Activated T-cell treated with anti-CD3 and anti-CD28 coated beads, Interleukin-2, amount 50 U/mL, for 4 hours (primary cell): ENCODE data around the gene PRKD1. TPM values are rescaled to one million over a fixed set of nuclear protein-coding genes. Genes with fewer than 3 reads are reported as not detected.
"Not testable (repeated sequence)": the region's sequence is repeated elsewhere in the genome, so short reads cannot be mapped to it uniquely, and the experiment has no call there.

Experiments used
- ATAC-seq, 2 donors: fragments of 200-7000 bp; cut with Tn5 transposase; one replicate each; pipeline ENCODE4 v1.10.0; 2021
- DNase-seq: peaks from one replicate; pipeline ENCODE4 v3.0.0-alpha.2; 2020
- H3K27me3 Mint-ChIP-seq: one replicate; pipeline ENCODE4 v1.8.0; 2021; ENCODE audit warnings: low read depth, mixed read lengths
- H3K36me3 Mint-ChIP-seq: one replicate; pipeline ENCODE4 v1.8.0; 2022; ENCODE audit warnings: mixed read lengths; ENCODE audit not compliant: insufficient read depth
- H3K4me1 Mint-ChIP-seq: one replicate; pipeline ENCODE4 v1.8.0; 2021; ENCODE audit warnings: low read depth, mixed read lengths
- H3K4me3 Mint-ChIP-seq: one replicate; pipeline ENCODE4 v1.8.0; 2021; ENCODE audit warnings: mild to moderate bottlenecking, moderate library complexity, mixed read lengths
- H3K9me3 Mint-ChIP-seq: one replicate; pipeline ENCODE4 v1.8.0; 2021; ENCODE audit warnings: mixed read lengths
- total RNA-seq, 3 donors: library from RNA; stranded (reverse); gene quantifications; one replicate each; pipeline ENCODE4 v1.2.1, GENCODE V29; 2021

Gene PRKD1
- total RNA-seq, 3 donors from 2014 or later, result 0.11 TPM; not detected in 2

GRCh38 chr14:29782041-29782440, 145.6 kb downstream of the PRKD1 start:
- Mint-ChIP-seq H3K4me3 (no peak overlapping the region), H3K4me1 (no peaks in the 10 kb centered on the region), H3K27me3 (no peaks in the 10 kb centered on the region), H3K9me3 (peaks cover 35% of the 10 kb centered on the region), H3K36me3 (no peaks in the 10 kb centered on the region)
- DNase-seq, result no peak
- no peak for ATAC-seq

GRCh38 chr14:29777142-29777541, 150.5 kb downstream of the PRKD1 start:
- not testable (repeated sequence) for H3K27me3 Mint-ChIP-seq, H3K4me3 Mint-ChIP-seq

GRCh38 chr14:29773990-29774389, 153.7 kb downstream of the PRKD1 start:
- no peaks in the 10 kb centered on the region for H3K36me3 Mint-ChIP-seq
- H3K27me3 Mint-ChIP-seq, result no peaks in the 10 kb centered on the region
- ATAC-seq (no peak), DNase-seq (no peak)
- H3K4me3 Mint-ChIP-seq, result no peak overlapping the region
- peaks cover 28% of the 10 kb centered on the region for H3K9me3 Mint-ChIP-seq
- no peaks in the 10 kb centered on the region for H3K4me1 Mint-ChIP-seq

More at GRCh38 chr14:29777142-29777541, 150.5 kb downstream of the PRKD1 start:
- not testable (repeated sequence) for H3K36me3 Mint-ChIP-seq, H3K4me1 Mint-ChIP-seq, ATAC-seq, DNase-seq
- H3K9me3 Mint-ChIP-seq, result peaks cover 25% of the 10 kb centered on the region

GRCh38 chr14:29763342-29763858, 164.2 kb downstream of the PRKD1 start:
- Mint-ChIP-seq H3K4me1 (no peaks in the 10 kb centered on the region), H3K27me3 (no peaks in the 10 kb centered on the region), H3K36me3 (no peaks in the 10 kb centered on the region), H3K4me3 (no peak overlapping the region), H3K9me3 (peaks cover 4% of the 10 kb centered on the region)
- DNase-seq (no peak), ATAC-seq (no peak)

- DNase-seq, result no peak
- Mint-ChIP-seq H3K36me3 (no peaks in the 10 kb centered on the region), H3K27me3 (no peaks in the 10 kb centered on the region), H3K4me1 (no peaks in the 10 kb centered on the region), H3K4me3 (no peak overlapping the region), H3K9me3 (no peaks in the 10 kb centered on the region)
- no peak for ATAC-seq
These were observed 167.9 kb downstream of the PRKD1 start for GRCh38 chr14:29759521-29760340.

- H3K36me3 Mint-ChIP-seq, result no peaks in the 10 kb centered on the region
These were observed 169.9 kb downstream of the PRKD1 start for GRCh38 chr14:29757711-29758233.

GRCh38 chr14:29757188-29757680, 170.4 kb downstream of the PRKD1 start:
- no peak overlapping the region for H3K4me3 Mint-ChIP-seq
- no peaks in the 10 kb centered on the region for H3K36me3 Mint-ChIP-seq
- ATAC-seq, result no peak
- H3K27me3 Mint-ChIP-seq, result no peaks in the 10 kb centered on the region
- no peak for DNase-seq
- H3K4me1 Mint-ChIP-seq, result no peaks in the 10 kb centered on the region
- peaks cover 4% of the 10 kb centered on the region for H3K9me3 Mint-ChIP-seq

More at GRCh38 chr14:29757711-29758233, 169.9 kb downstream of the PRKD1 start:
- Mint-ChIP-seq H3K9me3 (peaks cover 4% of the 10 kb centered on the region), H3K4me3 (no peak overlapping the region), H3K27me3 (no peaks in the 10 kb centered on the region), H3K4me1 (no peaks in the 10 kb centered on the region)
- ATAC-seq, result no peak
- no peak for DNase-seq

- DNase-seq (no peak), ATAC-seq (no peak)
- no peak overlapping the region for H3K4me3 Mint-ChIP-seq
- H3K27me3 Mint-ChIP-seq, result no peaks in the 10 kb centered on the region
- no peaks in the 10 kb centered on the region for H3K4me1 Mint-ChIP-seq
- H3K36me3 Mint-ChIP-seq, result no peaks in the 10 kb centered on the region
- H3K9me3 Mint-ChIP-seq, result peaks cover 6% of the 10 kb centered on the region
These were observed 171.6 kb downstream of the PRKD1 start for GRCh38 chr14:29756019-29756385.

- H3K9me3 Mint-ChIP-seq, result peaks cover 10% of the 10 kb centered on the region
- H3K36me3 Mint-ChIP-seq, result no peaks in the 10 kb centered on the region
- no peaks in the 10 kb centered on the region for H3K4me1 Mint-ChIP-seq
These were observed 172.2 kb downstream of the PRKD1 start for GRCh38 chr14:29755311-29756018.

GRCh38 chr14:29754134-29754533, 173.5 kb downstream of the PRKD1 start:
- H3K4me1 Mint-ChIP-seq, result no peaks in the 10 kb centered on the region
- DNase-seq, result no peak
- no peaks in the 10 kb centered on the region for H3K27me3 Mint-ChIP-seq

More at GRCh38 chr14:29755311-29756018, 172.2 kb downstream of the PRKD1 start:
- no peak for DNase-seq
- Mint-ChIP-seq H3K4me3 (no peak overlapping the region), H3K27me3 (no peaks in the 10 kb centered on the region)
- no peak for ATAC-seq

GRCh38 chr14:29752221-29752923, 175.3 kb downstream of the PRKD1 start:
- no peaks in the 10 kb centered on the region for H3K36me3 Mint-ChIP-seq
- H3K27me3 Mint-ChIP-seq, result no peaks in the 10 kb centered on the region
- no peaks in the 10 kb centered on the region for H3K4me1 Mint-ChIP-seq
- H3K4me3 Mint-ChIP-seq, result no peak overlapping the region
- H3K9me3 Mint-ChIP-seq, result peaks cover 12% of the 10 kb centered on the region
- no peak for DNase-seq
- no peak for ATAC-seq

More at GRCh38 chr14:29754134-29754533, 173.5 kb downstream of the PRKD1 start:
- Mint-ChIP-seq H3K36me3 (no peaks in the 10 kb centered on the region), H3K4me3 (no peak overlapping the region), H3K9me3 (peaks cover 12% of the 10 kb centered on the region)
- ATAC-seq, result no peak

GRCh38 chr14:29749829-29750228, 177.8 kb downstream of the PRKD1 start:
- H3K27me3 Mint-ChIP-seq, result no peaks in the 10 kb centered on the region
- ATAC-seq (no peak), DNase-seq (no peak)
- no peaks in the 10 kb centered on the region for H3K36me3 Mint-ChIP-seq
- no peaks in the 10 kb centered on the region for H3K4me1 Mint-ChIP-seq
- H3K4me3 Mint-ChIP-seq, result no peak overlapping the region
- H3K9me3 Mint-ChIP-seq, result peaks cover 12% of the 10 kb centered on the region

GRCh38 chr14:29749327-29749726, 178.3 kb downstream of the PRKD1 start:
- Mint-ChIP-seq H3K4me1 (no peaks in the 10 kb centered on the region), H3K4me3 (no peak overlapping the region), H3K9me3 (peaks cover 12% of the 10 kb centered on the region), H3K36me3 (no peaks in the 10 kb centered on the region), H3K27me3 (no peaks in the 10 kb centered on the region)
- DNase-seq (no peak), ATAC-seq (no peak)

- H3K27me3 Mint-ChIP-seq, result no peaks in the 10 kb centered on the region
- DNase-seq (no peak), ATAC-seq (no peak)
- H3K9me3 Mint-ChIP-seq, result peaks cover 14% of the 10 kb centered on the region
- no peak overlapping the region for H3K4me3 Mint-ChIP-seq
- H3K36me3 Mint-ChIP-seq, result no peaks in the 10 kb centered on the region
- no peaks in the 10 kb centered on the region for H3K4me1 Mint-ChIP-seq
These were observed 181.8 kb downstream of the PRKD1 start for GRCh38 chr14:29745863-29746262.
